ENCODE measurements around the gene CDH4.

DNA sequence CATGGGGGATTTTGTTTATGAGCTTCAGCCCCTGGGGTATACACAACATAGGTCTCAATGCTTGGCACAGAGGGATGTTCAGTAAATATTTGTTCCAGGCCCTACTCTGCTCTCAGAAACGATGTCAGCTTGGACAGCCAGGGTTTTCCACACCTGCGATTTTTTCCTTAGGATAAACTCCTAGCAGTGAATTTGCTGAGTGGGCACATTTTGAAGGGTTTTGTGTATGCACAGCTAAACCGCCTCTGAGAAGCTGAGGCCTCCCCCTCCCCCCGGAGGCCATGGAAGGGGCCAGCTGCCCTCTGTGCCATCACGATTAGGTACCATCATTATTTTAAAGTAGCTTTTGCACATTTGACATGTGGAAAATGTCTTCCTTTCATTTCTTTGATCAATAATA lies 614.1 kb downstream of the CDH4 start:
- TF ChIP-seq CTCF (IDR thresholded peaks at IDR 0.05) (no peak), POLR2A (IDR thresholded peaks at IDR 0.05) (no peak)
